Thyroid gland (tissue), 4 donors: ENCODE results near the gene PKIG.

Source experiments
- CTCF ChIP-seq, 6 experiments: fragments of 200-600 bp in 3 of 6; fragments of 450-650 bp in 3 of 6; sonication (generic) in 3 of 6; IDR thresholded peaks; one replicate each; pipeline ENCODE4 v1.5.1; 2016 to 2019; ENCODE audit warnings: antibody characterized with exemption in 6 of 6, mild to moderate bottlenecking in 2 of 6, inconsistent platforms in 1 of 6, moderate library complexity in 1 of 6
- POLR2A ChIP-seq, 2 donors: fragments of 450-650 bp; IDR thresholded peaks; one replicate each; pipeline ENCODE4 v1.6.1; 2017; ENCODE audit warnings: antibody characterized with exemption in 2 of 2, mild to moderate bottlenecking in 2 of 2, moderate library complexity in 1 of 2

DNA sequence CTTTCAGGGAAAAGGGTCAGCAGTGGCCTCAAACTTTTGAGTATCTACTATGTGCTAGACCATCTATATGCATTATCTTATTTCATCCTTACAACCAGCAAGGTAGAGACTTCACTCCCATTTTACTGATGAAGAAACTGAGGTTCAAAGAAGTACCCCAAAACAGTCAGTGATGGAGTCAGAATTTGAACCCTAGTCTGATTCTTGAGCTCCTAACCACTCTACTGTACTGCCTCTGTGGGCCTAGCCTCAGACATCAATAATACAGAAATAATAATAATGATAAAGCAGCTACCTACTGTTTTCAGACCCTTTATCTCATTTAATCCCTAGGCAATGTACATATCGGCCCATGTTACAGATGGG lies 60.8 kb downstream of the PKIG start:
- TF ChIP-seq CTCF (IDR thresholded peaks at IDR 0.05) (no peak), POLR2A (IDR thresholded peaks at IDR 0.05) (no peak)
